DMS 273 treated with DMSO at 0.1 percent for 48 hours (cell line): ENCODE data around the gene TSSK1B.
"Not testable (repeated sequence)": the region's sequence is repeated elsewhere in the genome, so short reads cannot be mapped to it uniquely, and the experiment has no call there.

Experiments
- DNase-seq: peaks from one replicate; lab custom pipeline; 2025; lab: John Stamatoyannopoulos, UW

TSSK1B gene, protein sequence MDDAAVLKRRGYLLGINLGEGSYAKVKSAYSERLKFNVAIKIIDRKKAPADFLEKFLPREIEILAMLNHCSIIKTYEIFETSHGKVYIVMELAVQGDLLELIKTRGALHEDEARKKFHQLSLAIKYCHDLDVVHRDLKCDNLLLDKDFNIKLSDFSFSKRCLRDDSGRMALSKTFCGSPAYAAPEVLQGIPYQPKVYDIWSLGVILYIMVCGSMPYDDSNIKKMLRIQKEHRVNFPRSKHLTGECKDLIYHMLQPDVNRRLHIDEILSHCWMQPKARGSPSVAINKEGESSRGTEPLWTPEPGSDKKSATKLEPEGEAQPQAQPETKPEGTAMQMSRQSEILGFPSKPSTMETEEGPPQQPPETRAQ

DNA sequence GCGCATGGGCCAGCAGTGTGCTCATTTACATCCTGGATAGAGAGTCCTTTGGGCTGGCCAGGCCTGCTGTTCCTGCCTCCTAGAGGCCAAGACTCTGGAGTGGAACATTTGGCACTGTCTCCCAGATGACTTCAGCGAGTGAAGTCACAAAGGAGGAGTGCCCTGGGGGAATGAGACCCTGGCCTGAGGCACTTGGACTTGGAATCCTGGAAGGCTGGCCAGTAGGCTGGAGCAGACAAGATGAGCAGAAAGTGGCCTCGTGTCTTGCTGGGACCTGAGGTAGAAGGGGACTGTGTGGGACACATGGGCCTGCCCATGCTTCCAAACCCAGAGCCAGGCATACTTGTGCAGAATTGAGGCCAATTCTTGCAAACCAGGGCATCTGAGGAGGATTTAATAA, at the start of gene TSSK1B:
Gene TSSK1B (minus strand): TSS at position 101 of the 400 bp plus-strand sequence. CDS start 150 bp downstream, outside the sequence.
- no peak for DNase-seq

DNA sequence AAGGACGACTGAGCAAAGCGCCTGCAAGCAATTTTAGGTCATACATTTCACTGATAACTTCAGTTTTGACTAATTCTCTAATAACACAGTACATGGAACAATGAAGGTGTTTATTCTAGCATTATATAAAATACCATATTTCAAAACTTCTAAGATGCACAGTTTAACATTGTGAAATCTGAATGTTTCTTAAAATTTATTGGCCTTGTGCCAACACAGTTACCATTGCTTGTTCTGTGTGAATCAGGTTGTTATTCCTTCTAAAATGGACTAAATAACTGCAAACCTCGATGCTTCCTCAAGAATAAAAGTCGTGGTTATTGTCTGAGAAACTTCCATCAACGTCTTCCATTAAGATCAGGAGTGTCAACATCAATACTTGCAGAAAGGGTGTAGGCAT, 45.5 kb upstream of the TSSK1B start:
- DNase-seq, result no peak

DNA sequence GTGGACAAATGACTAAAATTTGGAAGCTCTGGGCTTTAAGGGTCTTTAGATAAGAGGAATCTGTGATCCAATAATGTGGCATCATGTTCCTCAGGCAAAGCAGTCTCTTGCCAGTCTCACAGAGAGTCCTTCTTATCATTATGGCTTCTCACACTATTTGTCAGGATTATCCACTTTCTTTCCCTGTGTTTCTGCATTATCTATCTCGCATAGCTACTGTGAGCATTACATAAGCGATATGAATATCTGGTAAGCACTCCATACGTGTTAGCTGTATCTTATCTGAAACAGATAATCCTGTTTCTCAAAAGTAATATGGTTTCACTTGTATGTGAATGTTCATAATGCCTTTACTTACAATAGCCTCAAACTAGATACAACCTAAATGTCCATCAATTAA, 43.9 kb upstream of the TSSK1B start:
- no peak for DNase-seq

DNA sequence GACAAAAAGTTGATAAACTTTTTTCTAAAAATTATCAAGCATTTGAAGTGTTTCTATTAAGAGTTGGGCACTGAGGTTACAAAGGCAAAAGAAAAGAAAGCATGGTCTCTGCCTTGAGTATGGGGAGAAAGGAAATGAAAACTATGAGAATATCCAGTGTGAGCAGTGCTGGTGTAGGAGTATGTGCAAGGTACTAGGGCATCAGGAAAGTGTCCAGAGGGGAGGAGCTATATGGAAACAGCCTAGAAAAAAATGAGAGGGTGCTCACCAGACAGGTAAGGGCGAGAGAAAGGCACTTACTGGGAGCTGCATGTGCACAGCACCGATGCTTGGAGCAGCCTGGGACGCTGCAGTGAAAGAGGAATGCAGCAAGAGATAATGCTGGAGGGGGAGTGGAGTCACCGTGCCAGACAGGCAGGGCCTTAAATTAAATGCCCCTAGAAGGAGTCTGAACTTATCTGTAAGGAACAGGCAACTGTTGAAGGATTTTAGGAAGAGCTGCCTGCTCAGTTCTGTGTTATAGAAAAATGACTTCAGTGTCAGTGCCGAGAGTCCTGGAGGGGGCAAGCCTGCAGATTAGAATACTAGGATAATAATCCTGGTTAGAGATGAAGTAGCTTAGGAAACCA, 39.4 kb upstream of the TSSK1B start:
- no peak for DNase-seq

DNA sequence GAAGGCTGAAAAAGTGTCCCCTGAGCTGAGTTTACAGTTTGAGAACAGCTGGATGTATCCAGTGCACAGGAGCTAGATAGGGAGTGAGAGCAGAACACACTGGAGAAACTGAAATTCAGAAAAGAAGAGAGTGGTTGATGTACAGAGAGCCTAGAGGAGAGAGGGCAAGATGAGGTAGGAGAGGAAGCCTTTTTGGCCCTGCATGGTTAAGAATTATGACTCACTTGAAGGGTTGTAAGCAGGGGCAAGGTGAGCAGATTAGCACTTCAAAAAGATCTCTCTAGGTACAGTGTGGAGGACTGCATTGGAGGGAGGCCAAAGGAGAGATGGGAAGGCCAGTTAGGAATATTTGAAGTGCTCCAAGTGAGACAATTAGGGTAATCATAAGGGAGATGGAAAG, 28.2 kb upstream of the TSSK1B start:
- no peak for DNase-seq

DNA sequence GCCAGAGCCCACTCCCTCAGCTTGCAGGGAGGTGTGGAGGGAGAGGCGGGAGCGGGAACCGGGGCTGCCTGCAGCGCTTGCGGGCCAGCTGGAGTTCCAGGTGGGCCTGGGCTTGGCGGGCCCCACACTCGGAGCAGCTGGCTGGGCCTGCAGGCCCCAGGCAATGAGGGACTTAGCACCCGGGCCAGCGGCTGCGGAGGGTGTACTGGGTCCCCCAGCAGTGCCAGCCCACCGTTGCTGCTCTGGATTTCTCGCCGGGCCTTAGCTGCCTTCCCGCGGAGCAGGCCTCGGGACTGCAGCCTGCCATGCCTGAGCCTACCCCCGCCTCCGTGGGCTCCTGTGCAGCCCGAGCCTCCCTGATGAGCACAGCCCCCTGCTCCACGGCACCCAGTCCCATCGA, 22.3 kb upstream of the TSSK1B start:
- not testable (repeated sequence) for DNase-seq

DNA sequence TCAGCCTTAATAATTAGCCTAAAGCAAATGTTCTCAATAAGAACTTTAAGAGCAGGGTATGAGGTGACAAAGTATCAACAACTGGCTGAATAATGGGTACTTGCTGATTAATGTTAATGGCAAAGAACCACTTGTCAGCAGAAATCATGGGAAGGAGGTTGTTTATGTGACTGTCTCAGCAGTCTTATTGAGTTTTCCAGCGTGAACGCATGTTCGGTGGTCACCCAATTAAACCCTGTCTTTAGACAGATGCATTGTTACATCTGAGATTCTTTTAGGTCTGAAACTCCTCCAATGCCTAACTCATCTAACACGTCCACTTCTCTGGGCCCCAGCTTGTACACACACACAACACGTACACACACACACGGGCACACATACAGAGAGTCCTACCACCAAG, 18.2 kb upstream of the TSSK1B start:
- no peak for DNase-seq

DNA sequence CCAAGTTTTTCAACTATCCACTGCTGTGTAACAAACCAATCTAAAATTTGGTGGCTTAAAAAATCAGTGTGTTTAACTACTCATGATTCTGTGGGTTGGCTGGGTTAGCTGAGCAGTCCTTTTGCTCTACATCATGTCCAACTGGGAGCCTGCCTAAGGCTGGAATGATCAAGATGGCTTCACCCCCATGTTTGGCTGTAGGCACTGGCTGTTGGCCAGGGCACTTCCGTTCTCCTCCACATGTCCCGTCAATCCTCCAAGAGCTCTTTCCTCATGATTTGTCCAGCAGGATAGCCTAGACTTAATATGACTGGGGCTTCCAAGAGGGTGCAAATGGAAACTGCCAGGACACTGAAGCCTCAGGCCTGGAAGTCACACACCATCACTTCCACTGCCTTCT, 17.0 kb upstream of the TSSK1B start:
- DNase-seq, result no peak

DNA sequence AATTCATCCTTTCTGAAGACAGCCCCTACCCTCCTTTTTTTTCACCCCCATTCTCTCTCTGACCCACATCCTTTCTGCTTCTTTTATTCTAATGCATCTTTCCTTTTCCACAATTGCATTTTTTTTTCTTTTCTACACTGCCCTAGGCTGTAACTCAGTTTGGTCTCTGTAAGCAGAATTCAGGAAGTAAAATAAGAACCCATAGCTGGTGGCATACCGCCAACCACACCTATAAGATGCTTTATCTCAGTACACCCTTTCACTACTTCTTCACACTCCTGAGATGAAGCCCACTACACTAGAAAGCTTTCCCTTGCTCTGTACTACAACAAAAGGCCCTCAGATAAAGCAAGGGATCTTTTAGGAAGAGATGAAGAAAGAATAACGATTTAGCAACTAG, 16.1 kb upstream of the TSSK1B start:
- no peak for DNase-seq

DNA sequence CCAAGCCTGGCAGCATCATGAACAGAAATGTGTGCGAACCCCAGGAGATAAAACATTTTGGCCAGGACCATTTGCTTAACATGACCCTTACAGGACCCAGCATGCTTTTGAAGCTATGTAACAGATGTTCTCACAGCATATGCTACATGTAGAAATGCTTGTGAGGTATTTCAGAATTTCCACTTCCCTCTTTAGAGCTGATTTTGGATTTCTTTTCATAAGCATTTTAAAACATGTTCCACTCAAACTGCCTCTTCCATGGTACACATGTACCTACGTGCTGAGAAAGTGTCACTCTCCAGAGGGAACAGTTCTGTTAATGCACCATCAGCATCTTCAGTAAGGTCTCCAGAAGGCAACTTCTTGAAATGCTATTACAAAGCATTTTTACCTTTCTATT, 15.7 kb upstream of the TSSK1B start:
- DNase-seq, result peak; percentile 14

DNA sequence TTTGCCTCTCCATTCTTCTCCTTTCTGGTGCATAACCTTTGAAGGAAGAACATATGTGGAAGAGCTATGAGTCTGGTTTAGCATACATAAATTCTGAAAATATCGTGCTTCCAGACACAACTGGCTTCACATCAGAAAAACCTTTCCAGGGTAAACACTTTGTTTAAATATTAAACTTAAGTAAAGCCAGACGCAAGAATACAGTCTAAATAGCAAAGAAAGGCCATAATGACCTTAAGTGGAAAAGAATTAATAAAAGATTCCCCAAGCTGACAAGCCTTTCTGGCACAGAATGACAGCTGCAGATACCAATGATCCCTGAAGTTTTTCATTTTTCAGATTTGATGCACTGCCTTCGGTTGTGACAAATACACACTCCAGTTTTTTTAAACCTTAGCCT, 13.5 kb upstream of the TSSK1B start:
- DNase-seq, result no peak

DNA sequence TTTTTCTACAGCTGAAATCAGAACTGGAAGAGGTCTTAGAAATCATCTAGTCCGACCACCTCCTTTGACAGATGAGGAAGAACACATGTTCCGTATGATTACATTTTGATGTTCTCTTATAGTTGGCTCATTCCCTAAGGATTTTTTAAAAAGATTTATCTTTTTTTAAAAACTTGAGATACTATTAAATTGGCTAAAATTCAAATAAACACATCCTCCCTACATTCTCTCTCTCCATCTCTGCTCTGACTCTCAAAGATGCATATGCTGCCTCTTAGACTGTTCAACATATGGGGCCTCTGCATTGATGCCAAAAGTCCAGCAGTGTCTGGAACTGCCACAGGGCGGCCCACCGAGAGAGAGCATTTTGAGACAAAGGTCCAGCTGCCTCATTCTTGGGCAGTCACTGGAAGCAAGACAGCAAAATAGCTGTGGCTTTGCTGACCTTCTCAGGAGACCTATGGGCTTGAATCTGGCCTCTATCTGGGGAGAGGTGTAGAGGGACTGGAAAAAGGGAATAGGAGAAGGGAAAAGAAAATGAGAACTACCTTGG, 12.8 kb upstream of the TSSK1B start:
- DNase-seq, result peak; percentile 42

DNA sequence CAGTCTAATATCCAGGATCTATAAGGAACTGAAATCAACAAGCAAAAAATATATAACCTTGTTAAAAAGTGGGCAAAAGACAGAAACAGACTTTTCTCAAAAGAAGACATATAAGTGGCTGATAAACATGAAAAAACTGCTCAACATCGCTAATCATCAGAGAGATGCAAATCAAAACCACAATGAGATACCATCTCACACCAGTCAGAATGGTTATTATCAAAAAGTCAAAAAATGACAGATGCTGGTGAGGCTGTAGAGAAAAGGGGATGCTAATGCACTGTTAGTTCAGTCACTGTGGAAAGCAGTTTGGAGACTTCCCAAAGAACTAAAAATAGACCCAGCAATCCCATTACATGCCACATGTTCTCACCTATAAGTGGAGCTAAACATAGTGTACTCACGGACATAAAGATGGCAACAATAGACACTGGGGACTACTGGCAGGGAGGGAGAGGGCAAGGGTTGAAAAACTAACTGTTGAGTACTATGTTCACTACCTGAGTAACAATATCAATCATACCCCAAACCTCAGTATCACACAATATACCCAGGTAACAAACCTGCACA, 11.7 kb upstream of the TSSK1B start:
- peak; percentile 53 for DNase-seq

DNA sequence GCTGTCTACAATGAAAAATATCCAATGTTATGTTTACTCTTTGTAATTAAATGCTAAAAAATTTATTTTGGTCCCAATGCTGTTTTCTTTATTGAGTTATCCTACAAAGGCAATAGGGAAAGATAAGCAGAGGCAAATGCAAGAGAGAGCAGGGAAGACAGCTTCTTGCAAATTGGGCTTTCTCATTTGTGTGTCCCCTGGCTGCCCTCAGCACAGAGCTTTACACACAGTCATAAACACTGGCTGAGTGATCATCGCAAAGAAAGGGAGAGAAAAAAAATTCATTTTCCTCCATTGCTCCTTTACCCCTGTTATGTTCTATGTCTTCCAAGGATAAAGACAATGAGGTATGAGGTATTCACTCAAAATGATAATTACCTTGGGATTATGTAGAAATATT, 2.3 kb upstream of the TSSK1B start:
- DNase-seq, result no peak

DNA sequence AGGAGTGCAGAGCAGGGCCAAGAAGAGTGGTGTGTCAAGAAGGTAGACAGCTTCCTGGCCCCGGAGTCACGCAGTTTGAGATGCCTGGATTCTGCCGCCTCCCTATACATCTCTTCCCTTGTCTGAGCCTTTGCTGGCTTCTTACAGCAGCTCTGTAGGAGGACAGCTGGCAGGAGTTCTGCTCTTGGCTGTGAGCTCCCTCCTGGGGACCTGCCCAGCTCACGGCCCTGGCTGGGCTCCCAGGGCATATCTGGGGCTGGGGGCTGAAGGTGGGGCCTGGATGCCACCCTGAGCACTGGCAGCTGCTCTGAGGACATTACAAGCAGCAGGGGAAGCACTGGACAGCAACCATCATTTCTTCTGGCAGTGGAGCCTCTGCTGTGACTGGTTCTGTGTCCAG, 786 bp upstream of the TSSK1B start:
- DNase-seq, result peak; percentile 5

DNA sequence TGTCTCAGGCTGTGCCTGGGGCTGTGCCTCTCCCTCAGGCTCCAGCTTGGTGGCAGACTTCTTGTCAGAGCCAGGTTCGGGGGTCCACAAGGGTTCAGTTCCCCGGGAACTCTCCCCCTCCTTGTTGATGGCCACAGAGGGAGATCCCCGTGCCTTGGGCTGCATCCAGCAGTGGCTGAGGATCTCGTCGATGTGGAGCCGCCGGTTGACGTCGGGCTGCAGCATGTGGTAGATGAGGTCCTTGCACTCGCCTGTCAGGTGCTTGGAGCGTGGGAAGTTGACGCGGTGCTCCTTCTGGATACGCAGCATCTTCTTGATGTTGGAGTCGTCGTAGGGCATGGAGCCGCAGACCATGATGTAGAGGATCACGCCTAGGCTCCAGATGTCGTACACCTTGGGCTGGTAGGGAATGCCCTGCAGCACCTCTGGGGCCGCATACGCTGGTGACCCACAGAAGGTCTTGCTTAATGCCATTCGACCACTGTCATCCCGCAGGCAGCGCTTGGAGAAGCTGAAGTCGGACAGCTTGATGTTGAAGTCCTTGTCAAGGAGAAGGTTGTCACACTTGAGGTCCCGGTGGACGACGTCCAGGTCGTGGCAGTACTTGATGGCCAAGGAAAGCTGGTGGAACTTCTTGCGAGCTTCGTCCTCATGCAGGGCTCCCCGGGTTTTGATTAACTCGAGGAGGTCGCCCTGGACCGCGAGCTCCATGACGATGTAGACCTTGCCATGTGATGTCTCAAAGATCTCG, 752 bp downstream of the TSSK1B start:
- no peak for DNase-seq

DNA sequence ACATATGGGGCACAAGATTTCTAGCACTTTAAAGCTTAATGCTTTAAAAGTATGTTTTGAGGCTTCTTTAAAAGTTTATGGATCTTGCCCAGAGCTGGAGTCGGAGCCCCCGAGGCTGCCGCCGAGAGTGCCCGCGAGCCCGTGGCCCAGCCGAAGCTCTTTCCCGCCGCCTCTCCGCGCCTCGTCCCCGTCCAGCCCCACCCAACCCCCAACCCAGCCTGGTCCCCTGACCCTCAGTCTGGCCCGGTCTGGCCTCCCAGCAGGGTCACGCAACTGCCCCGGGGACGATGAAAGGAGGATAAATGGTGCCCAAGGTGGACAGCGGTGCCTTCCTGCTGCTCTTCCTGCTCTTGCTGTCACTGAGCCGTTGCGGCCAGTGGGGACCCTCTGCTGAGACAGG, 1.7 kb downstream of the TSSK1B start:
- DNase-seq, result no peak

DNA sequence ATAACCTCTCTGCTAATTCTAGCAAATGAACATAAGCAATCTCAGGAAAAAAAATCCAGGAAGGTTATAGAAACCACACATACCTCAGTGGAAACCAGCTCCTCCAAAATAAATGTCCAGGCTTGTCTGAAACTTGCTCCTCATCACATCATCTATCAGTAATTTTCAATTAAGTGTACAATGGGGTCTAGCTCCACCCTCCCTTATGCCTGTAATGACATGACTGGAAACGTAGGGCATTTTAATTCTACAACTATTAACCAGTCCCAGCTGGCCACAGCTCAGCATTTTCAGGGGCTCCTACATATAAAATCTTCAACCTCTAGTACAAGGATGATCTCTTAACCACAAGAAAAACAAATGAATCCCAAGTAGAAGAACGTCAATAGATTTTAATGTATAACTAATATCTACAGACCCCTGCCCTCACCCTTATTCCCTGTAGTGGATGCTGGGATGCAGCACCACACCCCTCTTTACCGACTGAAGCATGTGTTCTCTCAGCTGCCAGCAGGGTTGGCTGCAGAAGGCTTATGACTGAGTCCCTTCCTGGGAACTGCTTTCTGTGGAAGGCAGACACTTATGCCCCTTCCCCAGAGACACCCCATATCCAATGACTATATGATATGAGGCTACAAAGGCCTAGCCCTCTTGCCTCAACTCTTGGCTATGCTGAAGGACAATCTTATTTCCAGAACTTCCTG, 6.8 kb downstream of the TSSK1B start:
- DNase-seq, result peak; percentile 83

DNA sequence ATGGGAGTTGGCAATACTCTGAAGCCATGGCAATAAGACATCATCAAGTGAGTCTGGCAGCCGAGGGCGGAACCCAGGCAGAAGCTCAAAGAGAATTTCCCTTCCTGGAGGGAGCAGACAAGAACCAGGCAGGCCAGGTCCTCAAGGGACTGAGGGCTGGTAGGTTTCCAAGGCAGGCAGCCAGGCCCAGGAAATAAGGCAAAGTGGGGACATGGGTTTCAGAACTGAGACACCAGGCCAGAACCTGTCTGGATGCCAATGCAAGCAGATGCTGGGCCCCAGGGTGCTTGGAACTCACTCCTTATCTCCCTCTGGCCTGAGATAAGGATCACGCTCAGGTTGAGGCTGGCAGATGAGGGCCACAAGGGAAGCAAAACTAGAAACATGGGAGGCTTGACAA, 8.9 kb downstream of the TSSK1B start:
- peak; percentile 94 for DNase-seq

DNA sequence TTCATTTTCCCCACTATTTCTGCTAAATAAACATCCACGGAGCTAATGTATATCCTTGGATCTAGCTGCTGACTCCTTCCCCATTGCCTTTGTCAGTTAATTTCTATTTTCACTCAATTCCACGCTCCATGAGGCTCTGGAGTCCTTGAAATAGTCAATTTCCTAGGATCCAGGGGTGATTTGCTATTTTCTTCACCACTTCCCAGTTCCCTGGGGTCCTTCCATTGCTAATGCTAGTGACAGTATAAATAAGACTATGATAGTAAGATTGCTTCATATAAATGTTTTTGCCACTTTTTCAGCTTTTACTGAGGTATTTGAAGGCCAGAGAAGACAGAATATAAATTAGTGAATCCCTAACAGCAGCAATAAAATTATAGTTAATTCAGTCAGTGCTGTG, 13.1 kb downstream of the TSSK1B start:
- DNase-seq, result no peak

DNA sequence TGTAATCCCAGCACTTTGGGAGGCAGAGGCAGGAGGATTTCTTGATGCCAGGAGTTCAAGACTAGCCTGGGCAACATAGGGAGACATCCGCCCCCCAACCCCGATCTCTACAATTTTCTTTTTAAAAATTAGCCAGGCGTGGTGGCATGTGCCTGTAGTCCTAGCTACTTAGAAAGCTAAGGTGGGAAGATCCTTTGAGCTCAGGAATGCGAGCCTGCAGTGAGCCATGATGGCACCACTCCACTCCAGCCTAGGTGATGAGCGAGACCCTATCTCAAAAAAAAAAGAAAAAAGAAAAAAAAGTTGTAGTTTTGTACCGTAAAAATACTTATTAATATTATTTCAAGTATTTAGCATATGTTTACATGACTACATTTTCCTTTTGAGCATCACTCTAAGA, 29.3 kb downstream of the TSSK1B start:
- DNase-seq, result no peak

DNA sequence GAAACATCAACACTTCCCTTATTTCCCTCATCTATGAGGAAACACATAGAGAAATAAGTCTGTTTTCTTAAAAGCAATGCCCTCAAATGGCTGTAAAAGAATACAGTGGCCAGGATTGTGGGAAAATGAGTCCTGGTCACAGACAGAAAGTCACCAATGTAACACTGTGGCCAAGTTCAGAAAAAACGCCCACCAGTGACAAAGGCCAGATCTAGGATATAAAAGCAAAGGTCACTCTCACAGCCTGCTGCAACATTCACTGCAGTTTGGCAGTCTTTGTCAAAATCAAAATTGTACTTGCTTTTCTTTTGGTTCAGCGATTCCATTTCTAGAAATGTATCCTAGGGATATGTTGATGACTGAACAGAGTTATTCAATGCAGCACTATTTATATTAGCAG, 30.5 kb downstream of the TSSK1B start:
- no peak for DNase-seq
